ENCODE data around the gene TECTA. TPM values are rescaled to one million over a fixed set of nuclear protein-coding genes. Genes with fewer than 3 reads are reported as not detected.

Gene TECTA, protein sequence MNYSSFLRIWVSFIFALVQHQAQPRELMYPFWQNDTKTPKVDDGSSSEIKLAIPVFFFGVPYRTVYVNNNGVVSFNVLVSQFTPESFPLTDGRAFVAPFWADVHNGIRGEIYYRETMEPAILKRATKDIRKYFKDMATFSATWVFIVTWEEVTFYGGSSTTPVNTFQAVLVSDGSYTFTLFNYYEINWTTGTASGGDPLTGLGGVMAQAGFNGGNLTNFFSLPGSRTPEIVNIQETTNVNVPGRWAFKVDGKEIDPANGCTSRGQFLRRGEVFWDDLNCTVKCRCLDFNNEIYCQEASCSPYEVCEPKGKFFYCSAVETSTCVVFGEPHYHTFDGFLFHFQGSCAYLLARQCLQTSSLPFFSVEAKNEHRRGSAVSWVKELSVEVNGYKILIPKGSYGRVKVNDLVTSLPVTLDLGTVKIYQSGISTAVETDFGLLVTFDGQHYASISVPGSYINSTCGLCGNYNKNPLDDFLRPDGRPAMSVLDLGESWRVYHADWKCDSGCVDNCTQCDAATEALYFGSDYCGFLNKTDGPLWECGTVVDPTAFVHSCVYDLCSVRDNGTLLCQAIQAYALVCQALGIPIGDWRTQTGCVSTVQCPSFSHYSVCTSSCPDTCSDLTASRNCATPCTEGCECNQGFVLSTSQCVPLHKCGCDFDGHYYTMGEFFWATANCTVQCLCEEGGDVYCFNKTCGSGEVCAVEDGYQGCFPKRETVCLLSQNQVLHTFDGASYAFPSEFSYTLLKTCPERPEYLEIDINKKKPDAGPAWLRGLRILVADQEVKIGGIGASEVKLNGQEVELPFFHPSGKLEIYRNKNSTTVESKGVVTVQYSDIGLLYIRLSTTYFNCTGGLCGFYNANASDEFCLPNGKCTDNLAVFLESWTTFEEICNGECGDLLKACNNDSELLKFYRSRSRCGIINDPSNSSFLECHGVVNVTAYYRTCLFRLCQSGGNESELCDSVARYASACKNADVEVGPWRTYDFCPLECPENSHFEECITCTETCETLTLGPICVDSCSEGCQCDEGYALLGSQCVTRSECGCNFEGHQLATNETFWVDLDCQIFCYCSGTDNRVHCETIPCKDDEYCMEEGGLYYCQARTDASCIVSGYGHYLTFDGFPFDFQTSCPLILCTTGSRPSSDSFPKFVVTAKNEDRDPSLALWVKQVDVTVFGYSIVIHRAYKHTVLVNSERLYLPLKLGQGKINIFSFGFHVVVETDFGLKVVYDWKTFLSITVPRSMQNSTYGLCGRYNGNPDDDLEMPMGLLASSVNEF (N-terminal part only)
- under 1 TPM; 0.23 to 0.30 TPM for total RNA-seq

- POLR2A ChIA-PET = no interaction called here
- H3K4me1 Mint-ChIP-seq = no peaks in the 10 kb centered on the region
- no peaks in the 10 kb centered on the region for H3K36me3 Mint-ChIP-seq
- DNase-seq (no peak), ATAC-seq (ENCODE audit: low read depth) (no peak)
- no peak within 1 kb of the TSS for H3K4me3 Mint-ChIP-seq
- H3K27me3 Mint-ChIP-seq = no peaks in the 10 kb centered on the region
- no peaks in the 10 kb centered on the region for H3K9me3 Mint-ChIP-seq
- no peak within 1 kb of the TSS for H3K27ac Mint-ChIP-seq
Observed at GRCh38 chr11:121100943-121101342, at the start of gene TECTA. TECTA (plus strand) TSS chr11:121101243; CDS start chr11:121102666, 1,423 bp downstream.

- peaks cover 3% of the 10 kb centered on the region for H3K4me1 Mint-ChIP-seq
- POLR2A ChIA-PET = no interaction called here
- peaks cover 28% of the 10 kb centered on the region for H3K36me3 Mint-ChIP-seq
- ATAC-seq (ENCODE audit: low read depth) (no peak), DNase-seq (no peak)
- H3K27me3 Mint-ChIP-seq = no peaks in the 10 kb centered on the region
- no peak overlapping the region for H3K27ac Mint-ChIP-seq
- no peak overlapping the region for H3K4me3 Mint-ChIP-seq
- no peaks in the 10 kb centered on the region for H3K9me3 Mint-ChIP-seq
Observed at GRCh38 chr11:121053244-121053643, 47.8 kb upstream of the TECTA start.

- POLR2A ChIA-PET = no interaction called here
- Mint-ChIP-seq H3K4me3 (no peak overlapping the region), H3K27ac (no peak overlapping the region), H3K9me3 (no peaks in the 10 kb centered on the region), H3K36me3 (peaks cover 22% of the 10 kb centered on the region), H3K27me3 (no peaks in the 10 kb centered on the region), H3K4me1 (peaks cover 4% of the 10 kb centered on the region)
- ATAC-seq (ENCODE audit: low read depth) (no peak), DNase-seq (no peak)
Observed at GRCh38 chr11:121054266-121054665, 46.8 kb upstream of the TECTA start.

DNA sequence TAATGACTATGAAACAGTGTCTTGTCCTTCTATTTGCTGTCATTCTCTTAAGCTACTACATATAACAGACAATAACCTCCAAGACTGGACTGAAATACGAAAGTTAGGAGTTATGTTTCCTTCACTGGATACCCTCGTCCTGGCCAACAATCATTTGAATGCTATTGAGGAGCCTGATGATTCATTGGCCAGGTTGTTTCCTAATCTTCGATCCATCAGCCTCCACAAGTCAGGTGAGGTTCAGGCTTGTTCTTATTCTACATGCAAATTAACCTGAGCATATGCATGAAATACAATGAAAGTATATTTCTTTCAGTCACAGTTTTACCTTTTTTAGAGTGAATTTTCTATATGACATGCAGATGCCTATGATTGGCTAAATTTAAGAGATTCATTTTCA, 46.0 kb upstream of the TECTA start:
- H3K9me3 Mint-ChIP-seq = no peaks in the 10 kb centered on the region
- peaks cover 4% of the 10 kb centered on the region for H3K4me1 Mint-ChIP-seq
- no peak overlapping the region for H3K4me3 Mint-ChIP-seq
- ATAC-seq (ENCODE audit: low read depth) = no peak
- H3K36me3 Mint-ChIP-seq = peaks cover 22% of the 10 kb centered on the region
- H3K27me3 Mint-ChIP-seq = no peaks in the 10 kb centered on the region
- POLR2A ChIA-PET = no interaction called here
- no peak overlapping the region for H3K27ac Mint-ChIP-seq
- DNase-seq = no peak

- no peaks in the 10 kb centered on the region for H3K27me3 Mint-ChIP-seq
- POLR2A ChIA-PET = no interaction called here
- peaks cover 4% of the 10 kb centered on the region for H3K4me1 Mint-ChIP-seq
- DNase-seq (no peak), ATAC-seq (ENCODE audit: low read depth) (no peak)
- H3K36me3 Mint-ChIP-seq = peaks cover 24% of the 10 kb centered on the region
- no peaks in the 10 kb centered on the region for H3K9me3 Mint-ChIP-seq
- H3K27ac Mint-ChIP-seq = no peak overlapping the region
- H3K4me3 Mint-ChIP-seq = no peak overlapping the region
Observed at GRCh38 chr11:121057922-121058321, 43.1 kb upstream of the TECTA start.

GRCh38 chr11:121058941-121059340, 42.1 kb upstream of the TECTA start:
- Mint-ChIP-seq H3K27ac (no peak overlapping the region), H3K4me1 (peaks cover 4% of the 10 kb centered on the region), H3K27me3 (no peaks in the 10 kb centered on the region), H3K36me3 (peaks cover 24% of the 10 kb centered on the region), H3K9me3 (no peaks in the 10 kb centered on the region), H3K4me3 (no peak overlapping the region)
- ATAC-seq (ENCODE audit: low read depth) (no peak), DNase-seq (no peak)
- POLR2A ChIA-PET = no interaction called here

GRCh38 chr11:121059605-121060004, 41.4 kb upstream of the TECTA start:
- no peaks in the 10 kb centered on the region for H3K9me3 Mint-ChIP-seq
- peak; percentile 67 for ATAC-seq (ENCODE audit: low read depth)
- peaks cover 21% of the 10 kb centered on the region for H3K36me3 Mint-ChIP-seq
- DNase-seq = no peak
- no peak overlapping the region for H3K4me3 Mint-ChIP-seq
- no peak overlapping the region for H3K27ac Mint-ChIP-seq
- POLR2A ChIA-PET = no interaction called here
- H3K4me1 Mint-ChIP-seq = peaks cover 4% of the 10 kb centered on the region
- no peaks in the 10 kb centered on the region for H3K27me3 Mint-ChIP-seq

- no peak for ATAC-seq (ENCODE audit: low read depth)
- Mint-ChIP-seq H3K36me3 (peaks cover 12% of the 10 kb centered on the region), H3K4me1 (peaks cover 2% of the 10 kb centered on the region), H3K27ac (no peak overlapping the region), H3K4me3 (no peak overlapping the region), H3K9me3 (no peaks in the 10 kb centered on the region), H3K27me3 (no peaks in the 10 kb centered on the region)
- no peak for DNase-seq
- POLR2A ChIA-PET = no interaction called here
Observed at GRCh38 chr11:121063728-121064127, 37.3 kb upstream of the TECTA start.

- Mint-ChIP-seq H3K36me3 (peaks cover 25% of the 10 kb centered on the region), H3K27me3 (no peaks in the 10 kb centered on the region), H3K9me3 (no peaks in the 10 kb centered on the region), H3K4me1 (peaks cover 2% of the 10 kb centered on the region), H3K4me3 (no peak overlapping the region), H3K27ac (no peak overlapping the region)
- ATAC-seq (ENCODE audit: low read depth) (no peak), DNase-seq (no peak)
- POLR2A ChIA-PET = no interaction called here
Observed at GRCh38 chr11:121066623-121067022, 34.4 kb upstream of the TECTA start.

DNA sequence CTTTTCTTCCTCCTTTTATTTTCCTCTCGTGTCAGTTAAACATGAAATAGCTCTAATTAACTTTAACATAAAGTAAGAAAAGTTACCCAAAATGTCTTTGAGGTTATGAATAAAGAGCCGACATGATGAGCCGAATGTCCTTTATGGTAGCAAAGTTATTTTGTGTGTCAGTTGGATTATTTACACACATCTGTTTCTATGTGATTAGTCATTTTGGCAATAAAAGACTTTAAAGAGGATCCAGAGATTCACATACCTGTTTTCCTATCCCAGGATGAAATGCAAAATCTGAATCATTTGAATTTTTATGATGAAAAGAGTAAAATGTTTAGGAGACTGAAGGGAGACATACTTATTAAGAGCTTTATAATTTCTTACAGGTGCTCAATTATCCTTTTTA, 34.0 kb upstream of the TECTA start:
- Mint-ChIP-seq H3K9me3 (no peaks in the 10 kb centered on the region), H3K4me1 (peaks cover 2% of the 10 kb centered on the region), H3K4me3 (no peak overlapping the region), H3K27ac (no peak overlapping the region), H3K27me3 (no peaks in the 10 kb centered on the region), H3K36me3 (peaks cover 25% of the 10 kb centered on the region)
- ATAC-seq (ENCODE audit: low read depth) = no peak
- no peak for DNase-seq
- POLR2A ChIA-PET = no interaction called here

DNA sequence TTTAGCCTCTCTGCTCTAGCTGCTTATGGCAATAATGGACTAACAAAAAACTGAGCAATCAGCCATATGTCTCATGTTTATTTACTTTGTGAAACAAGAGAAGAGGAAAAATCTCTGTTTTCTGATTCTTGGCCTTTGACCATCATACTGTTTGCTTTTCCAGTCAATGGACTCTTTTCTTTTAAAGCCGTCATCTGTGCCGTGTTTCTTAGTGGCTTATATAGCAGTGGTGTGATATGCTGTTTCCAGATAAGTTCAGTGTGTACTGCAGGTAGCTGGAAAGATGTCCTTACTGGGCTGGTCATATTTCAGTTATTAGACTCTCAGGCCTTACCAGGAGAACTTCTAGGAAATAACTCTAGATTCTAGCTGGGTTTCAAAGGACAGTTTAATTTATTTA, 33.6 kb upstream of the TECTA start:
- H3K9me3 Mint-ChIP-seq = no peaks in the 10 kb centered on the region

GRCh38 chr11:121067962-121068647, 32.9 kb upstream of the TECTA start:
- Mint-ChIP-seq H3K4me3 (no peak overlapping the region), H3K27me3 (no peaks in the 10 kb centered on the region), H3K4me1 (peaks cover 2% of the 10 kb centered on the region), H3K9me3 (no peaks in the 10 kb centered on the region), H3K27ac (no peak overlapping the region), H3K36me3 (peaks cover 25% of the 10 kb centered on the region)
- ATAC-seq (ENCODE audit: low read depth) (no peak), DNase-seq (no peak)
- POLR2A ChIA-PET = no interaction called here

More for the DNA sequence above, 33.6 kb upstream of the TECTA start:
- Mint-ChIP-seq H3K27ac (no peak overlapping the region), H3K4me3 (no peak overlapping the region), H3K4me1 (peaks cover 2% of the 10 kb centered on the region), H3K27me3 (no peaks in the 10 kb centered on the region), H3K36me3 (peaks cover 25% of the 10 kb centered on the region)
- DNase-seq (no peak), ATAC-seq (ENCODE audit: low read depth) (no peak)
- POLR2A ChIA-PET = no interaction called here

DNA sequence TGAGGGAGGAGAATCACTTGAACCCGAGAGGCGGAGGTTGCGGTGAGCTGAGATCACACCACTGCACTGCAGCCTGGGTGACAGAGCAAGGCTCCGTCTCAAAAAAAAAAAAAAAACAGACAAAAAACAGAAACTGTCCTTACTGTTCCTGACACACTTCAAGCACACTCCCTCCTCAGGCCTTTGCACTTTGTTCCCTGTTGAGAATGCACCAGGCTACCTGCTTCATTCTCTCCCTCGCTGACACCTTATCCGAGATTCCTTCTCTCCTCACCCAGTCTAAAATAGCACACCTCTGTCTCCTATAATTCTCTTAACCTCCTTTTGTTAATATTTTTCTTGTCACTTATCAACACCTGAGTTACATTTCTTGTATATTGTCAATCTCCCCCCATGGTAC, 32.3 kb upstream of the TECTA start:
- no peak for DNase-seq
- POLR2A ChIA-PET = no interaction called here
- Mint-ChIP-seq H3K36me3 (peaks cover 23% of the 10 kb centered on the region), H3K27me3 (no peaks in the 10 kb centered on the region), H3K9me3 (no peaks in the 10 kb centered on the region), H3K4me3 (no peak overlapping the region), H3K4me1 (peaks cover 2% of the 10 kb centered on the region), H3K27ac (no peak overlapping the region)
- ATAC-seq (ENCODE audit: low read depth) = no peak
